Measurements from ENCODE around the gene DACT2. TPM values are rescaled to one million over a fixed set of nuclear protein-coding genes. Genes with fewer than 3 reads are reported as not detected.
A peak's percentile ranks its signal among the peaks of the same experiment; 100 is the strongest.
"Not testable (repeated sequence)": the region's sequence is repeated elsewhere in the genome, so short reads cannot be mapped to it uniquely, and the experiment has no call there.

The DACT2 gene
- total RNA-seq, 1 donor from 2014 or later, result 0.89 TPM

DNA sequence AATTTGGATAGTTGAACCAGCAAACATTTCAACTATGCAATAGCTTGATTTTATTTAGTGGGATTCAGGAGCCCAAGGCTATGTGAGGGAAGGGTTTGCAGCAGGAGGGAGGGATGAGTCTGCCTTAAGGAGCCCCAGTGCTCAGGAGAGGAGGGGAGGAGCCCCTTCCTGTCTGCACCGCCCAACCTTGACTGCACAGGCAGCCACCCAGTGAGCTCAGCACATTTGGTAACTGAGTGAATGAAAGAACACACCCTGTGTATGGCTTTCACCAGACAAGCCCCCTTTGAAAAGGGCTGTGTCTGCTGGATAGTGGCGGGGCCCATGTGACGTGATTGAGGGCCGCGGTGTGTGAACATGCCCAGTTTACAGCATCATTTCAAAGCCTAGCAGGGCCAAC is 17.0 kb downstream of the DACT2 start:
- peak; percentile 68 for DNase-seq (ENCODE audit: low read depth)

GRCh38 chr6:168301648-168302398 is 17.8 kb downstream of the DACT2 start:
- DNase-seq (ENCODE audit: low read depth), result peak; percentile 87

DNA sequence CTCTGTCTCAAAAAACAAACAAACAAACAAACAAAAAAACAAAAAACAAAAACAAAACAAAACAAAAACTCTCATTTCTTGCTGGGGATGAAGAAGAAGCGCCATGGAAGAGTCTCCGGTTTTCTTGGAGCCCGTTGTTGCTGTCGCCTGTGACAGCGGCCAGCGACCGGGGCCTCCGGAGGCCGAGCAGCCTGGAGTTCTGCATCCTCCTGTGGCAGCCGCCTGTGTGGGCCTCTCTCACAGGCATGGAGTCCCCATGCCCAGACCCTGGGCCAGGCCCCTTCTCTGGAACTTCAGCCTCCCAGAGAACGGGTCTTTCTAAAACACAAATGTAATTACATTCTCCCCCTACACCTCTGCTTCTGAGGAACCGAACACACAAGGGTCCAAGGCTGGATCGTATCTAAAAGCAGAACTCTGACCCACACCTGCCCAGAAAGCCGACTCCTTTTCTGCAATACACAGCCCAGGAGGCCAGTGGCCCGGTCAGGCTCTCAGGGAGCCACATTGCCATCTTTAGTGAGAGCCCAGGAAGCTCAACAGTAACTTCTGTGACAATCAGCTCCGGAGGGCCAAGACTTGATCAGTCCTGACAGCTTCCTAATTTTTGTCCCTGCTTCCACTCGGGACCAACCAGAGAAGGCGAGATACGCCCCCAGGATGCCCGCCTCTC is 18.5 kb downstream of the DACT2 start:
- DNase-seq (ENCODE audit: low read depth), result no peak

- no peak for DNase-seq (ENCODE audit: low read depth)
Observed at GRCh38 chr6:168299541-168300511, 19.8 kb downstream of the DACT2 start.

GRCh38 chr6:168297643-168298042 is 21.9 kb downstream of the DACT2 start:
- no peak for DNase-seq (ENCODE audit: low read depth)

DNA sequence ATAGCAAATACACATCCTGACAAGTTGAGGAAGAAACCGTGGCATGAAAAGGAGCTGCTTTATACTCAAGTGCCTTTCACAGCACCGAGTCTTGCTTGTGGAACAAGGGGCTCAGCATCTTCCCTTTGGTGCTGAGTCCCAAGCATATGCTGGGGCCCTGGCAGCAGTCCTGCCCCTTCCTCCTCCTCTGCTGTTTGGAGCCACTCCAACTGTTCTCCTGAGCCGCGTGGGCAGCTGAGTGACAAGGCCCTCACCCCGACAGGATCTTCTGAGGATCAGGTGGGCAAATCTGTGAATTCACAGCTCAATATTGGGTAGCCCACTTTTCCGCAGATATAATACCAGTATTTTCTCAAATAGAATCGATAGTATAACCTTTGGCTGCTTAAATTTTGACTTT is 24.7 kb downstream of the DACT2 start:
- no peak for DNase-seq (ENCODE audit: low read depth)

DNA sequence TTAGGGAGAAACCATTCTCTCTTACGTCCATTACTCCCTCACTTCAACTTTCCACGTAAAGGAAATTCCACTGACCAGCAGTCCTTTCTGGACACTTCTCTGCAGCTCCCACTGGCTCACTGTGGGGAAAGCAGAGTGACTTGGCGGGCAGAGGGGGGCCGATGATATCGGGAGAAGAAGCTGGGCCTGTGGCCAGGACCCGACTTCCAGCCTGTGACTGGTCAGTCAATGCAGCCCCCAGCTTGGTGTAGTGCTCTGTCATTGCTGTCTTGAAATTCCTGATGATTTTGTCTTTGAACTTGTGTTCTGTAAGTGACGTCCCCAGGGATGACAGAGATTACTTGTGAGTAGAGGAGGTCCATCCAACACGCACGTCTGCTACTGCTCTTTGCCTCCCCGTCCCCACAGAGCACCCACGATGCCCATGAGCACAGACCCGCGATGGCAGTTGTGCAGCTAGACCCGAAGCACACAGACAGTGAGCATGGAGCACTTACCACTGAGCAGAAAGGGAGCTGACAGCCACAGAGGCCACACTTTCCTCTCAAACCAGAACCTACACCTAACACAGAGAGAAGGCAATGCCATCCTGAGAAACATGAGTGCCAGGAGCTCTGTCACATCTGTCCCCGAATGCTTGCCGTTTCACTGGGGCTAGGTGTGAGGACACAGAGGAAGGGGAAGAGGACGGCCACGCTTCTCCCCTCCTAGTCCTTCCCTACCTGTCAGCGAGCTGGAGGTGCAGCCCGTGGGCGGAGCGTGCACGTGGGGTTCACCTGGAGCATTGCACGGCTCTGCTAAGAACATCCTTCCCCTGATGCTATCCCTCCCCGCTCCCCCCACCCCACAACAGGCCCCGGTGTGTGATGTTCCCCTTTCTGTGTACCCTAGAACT is 25.7 kb downstream of the DACT2 start:
- DNase-seq (ENCODE audit: low read depth), result no peak

- DNase-seq (ENCODE audit: low read depth), result no peak
Observed at GRCh38 chr6:168292826-168293225, 26.8 kb downstream of the DACT2 start.

- no peak for DNase-seq (ENCODE audit: low read depth)
Observed at GRCh38 chr6:168291450-168291849, 28.1 kb downstream of the DACT2 start.

- no peak for DNase-seq (ENCODE audit: low read depth)
Observed at GRCh38 chr6:168290095-168290494, 29.5 kb downstream of the DACT2 start.

DNA sequence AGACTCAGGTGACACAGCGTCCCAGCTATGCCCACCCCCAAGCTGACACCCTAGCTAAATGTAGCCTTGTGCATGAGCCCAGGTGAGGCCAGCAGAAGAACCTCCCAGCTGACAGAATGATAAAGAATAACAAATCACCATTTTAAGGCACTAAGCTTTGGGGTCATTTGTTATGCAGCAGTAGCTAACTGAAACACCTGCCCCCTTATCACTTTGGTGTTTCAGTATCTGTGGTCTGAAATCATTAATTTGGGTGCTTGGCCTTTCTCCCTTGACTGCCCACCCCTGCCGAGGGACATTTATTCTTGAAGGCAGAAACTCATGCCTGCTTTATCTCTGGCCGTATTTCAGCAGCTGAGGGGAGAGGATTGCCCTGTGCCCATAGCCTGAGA is 30.0 kb downstream of the DACT2 start:
- no peak for DNase-seq (ENCODE audit: low read depth)

GRCh38 chr6:168288781-168289570 is 30.6 kb downstream of the DACT2 start:
- no peak for DNase-seq (ENCODE audit: low read depth)

- not testable (repeated sequence) for DNase-seq (ENCODE audit: low read depth)
Observed at GRCh38 chr6:168287460-168287859, 32.1 kb downstream of the DACT2 start.

DNA sequence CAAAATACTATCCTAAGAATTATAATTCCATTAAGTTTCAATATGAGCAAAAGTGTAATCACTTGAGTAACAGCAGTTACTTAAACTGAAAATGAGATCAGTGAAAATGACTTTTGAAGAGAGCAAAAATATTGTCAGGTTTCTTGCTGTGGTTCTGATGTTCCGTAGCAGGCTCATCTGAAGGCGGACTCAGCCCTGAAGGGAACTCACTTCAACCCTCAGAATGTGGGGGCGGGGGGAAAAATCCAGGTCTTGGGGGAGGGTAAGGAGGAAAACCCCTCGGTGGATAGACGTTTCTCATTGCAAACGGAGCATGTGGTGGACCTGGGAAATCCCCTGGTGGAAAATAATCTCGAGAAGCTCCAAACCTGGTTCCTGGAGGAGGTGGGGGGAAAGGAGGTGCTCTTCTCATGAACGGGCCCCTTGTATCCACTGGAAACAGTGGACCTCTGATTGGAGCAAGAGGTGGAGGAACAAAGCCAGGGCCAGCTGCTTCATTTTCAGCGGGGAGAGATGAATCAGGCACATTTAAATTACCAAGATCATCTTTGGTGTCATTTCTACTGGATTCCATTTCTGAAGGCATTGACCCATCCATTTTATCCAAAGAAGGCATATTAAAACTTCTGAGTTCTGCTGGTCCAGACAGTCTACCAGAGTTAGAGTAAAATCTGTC is 32.7 kb downstream of the DACT2 start:
- not testable (repeated sequence) for DNase-seq (ENCODE audit: low read depth)

GRCh38 chr6:168286116-168286515 is 33.5 kb downstream of the DACT2 start:
- no peak for DNase-seq (ENCODE audit: low read depth)

DNA sequence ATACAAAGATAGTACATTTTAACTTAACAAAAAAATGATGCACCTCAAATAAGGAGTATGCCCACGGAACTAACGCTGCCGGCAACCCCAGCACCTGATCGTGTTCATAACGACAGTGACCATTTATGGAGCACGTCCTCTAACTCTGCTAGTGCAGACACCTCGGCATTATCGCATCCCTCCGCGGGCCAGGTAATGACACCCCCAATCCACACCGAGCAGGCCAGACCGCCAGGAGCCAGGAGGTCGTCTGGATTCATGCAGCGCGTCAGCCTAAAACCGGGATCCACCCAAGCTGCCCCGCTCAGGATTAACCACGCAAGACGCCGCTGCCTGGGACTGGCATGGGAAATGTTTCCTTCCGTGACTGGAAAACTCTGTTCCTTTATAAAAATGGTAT is 34.1 kb downstream of the DACT2 start:
- DNase-seq (ENCODE audit: low read depth), result no peak

GRCh38 chr6:168284187-168284586 is 35.4 kb downstream of the DACT2 start:
- peak; percentile 47 for DNase-seq (ENCODE audit: low read depth)

- DNase-seq (ENCODE audit: low read depth), result no peak
Observed at GRCh38 chr6:168283686-168284025, 35.9 kb downstream of the DACT2 start.

DNA sequence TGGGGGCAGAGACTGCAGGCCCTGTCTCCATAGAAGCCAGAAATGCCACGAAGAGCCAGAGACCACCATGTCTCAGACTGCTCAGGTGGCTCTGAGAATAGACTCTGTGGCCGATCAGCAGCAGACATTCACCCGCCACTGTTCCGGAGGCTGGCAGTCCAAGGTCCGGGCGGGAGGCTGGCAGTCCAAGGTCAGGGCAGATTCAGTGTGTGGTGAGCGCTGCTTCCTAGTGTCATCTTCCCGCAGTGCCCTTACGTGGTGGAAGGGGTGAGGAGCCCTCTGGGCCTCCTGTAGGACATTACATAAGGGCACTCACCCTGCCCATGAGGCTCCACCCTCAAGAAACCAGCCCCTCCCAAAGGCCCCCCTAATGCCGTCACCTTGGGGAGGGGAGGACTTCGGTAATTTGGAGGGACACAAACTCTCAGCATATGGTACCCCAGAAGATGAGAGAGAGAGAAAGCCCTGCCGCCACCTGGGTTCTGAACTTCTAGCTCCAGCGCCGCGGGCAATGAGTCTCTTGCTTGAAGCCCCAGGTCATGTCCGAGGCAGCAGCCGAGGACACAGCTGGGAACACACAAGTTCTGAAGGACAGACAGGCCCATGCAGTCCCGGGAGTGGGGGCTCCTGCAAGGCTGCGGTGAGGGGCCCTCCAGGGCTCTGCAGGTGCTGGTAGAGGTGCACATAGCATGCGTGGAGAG is 36.4 kb downstream of the DACT2 start:
- no peak for DNase-seq (ENCODE audit: low read depth)

Data from renal cortical epithelial cell (primary cell).